ENCODE data around the gene SUSD3.
A peak's percentile ranks its signal among the peaks of the same experiment; 100 is the strongest.

Gene SUSD3

DNA sequence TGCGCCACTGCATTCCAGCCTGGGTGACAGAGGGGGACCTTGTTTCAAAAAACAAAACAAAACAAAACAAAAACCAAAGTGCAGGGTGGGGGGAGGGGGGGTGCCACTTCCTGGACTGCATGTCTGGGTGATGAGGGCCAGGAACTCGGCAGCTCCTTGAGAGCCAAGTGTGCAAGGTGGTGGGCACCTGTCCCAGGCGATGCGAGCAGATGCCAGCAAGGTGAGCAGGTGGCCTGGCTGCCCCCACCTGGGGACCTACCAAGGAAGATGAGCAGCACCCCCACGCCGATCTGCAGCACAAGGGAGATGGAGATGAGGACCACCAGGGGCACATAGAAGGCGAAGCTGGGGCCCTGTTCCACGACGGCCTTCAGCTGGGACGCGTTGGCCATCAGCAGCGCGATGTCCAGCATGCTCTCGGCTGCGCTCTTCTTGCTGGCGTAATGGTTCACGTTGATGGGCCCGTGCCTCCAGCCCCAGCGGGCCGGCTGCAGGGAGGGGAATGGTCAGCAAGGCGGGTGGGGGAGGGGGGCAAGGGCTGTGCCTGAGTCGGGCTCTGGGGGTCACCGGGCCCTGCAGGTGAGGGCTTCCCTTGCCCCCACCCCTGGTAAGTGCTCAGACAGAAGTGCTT, 67.8 kb downstream of the SUSD3 start:
- no peak for DNase-seq (ENCODE audit: low read depth)

DNA sequence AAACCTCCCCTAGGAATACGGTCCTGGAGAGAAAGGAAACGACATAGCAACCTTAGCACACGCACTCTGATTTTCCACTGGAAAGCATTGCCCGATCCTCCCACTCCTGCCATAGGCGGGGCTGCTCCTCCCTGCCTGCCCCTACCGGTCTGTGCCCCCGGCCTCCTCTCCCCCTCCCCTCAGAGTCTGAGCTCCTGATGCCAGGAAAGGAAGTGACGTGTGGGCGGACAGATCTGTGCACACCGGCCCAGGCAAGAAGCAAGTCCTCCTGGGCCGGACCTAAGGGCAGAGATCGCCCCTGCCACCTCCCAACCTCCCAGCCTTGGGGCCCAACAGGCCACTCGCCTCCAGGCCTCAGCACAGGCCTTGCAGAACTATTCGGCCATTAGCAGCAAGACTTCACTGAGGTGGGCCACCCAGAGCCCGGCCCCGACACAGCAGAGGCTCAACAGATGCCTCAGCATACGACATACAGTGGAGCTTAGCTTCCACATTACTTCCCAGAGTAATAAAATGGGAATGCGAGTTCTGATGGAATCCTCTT, 68.4 kb downstream of the SUSD3 start:
- no peak for DNase-seq (ENCODE audit: low read depth)

DNA sequence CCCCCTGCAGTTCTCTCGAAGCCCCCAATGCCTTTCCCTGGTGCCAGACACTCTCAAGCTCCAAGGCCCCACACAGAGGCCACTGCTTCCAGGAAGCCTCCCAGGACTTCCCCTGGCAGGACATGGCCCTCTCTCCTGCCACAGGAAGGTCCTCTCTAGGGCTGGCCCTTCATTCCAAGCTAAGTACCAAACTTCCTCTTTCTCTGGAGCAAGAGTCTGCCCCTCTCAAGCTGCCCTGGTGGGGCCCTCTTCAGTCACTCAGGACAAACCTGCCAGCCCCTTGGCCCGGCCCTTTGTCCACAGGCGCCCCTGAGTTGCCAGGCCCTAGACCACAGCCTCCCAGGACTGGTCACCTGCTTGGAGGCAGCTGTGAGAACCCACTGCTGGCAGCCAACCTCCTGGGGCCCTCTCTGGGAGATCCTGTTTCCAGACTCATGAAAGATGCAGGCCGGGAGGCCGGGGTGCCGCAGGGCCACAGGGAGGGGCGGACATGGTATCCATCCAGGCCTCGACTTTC, 69.0 kb downstream of the SUSD3 start:
- no peak for DNase-seq (ENCODE audit: low read depth)

DNA sequence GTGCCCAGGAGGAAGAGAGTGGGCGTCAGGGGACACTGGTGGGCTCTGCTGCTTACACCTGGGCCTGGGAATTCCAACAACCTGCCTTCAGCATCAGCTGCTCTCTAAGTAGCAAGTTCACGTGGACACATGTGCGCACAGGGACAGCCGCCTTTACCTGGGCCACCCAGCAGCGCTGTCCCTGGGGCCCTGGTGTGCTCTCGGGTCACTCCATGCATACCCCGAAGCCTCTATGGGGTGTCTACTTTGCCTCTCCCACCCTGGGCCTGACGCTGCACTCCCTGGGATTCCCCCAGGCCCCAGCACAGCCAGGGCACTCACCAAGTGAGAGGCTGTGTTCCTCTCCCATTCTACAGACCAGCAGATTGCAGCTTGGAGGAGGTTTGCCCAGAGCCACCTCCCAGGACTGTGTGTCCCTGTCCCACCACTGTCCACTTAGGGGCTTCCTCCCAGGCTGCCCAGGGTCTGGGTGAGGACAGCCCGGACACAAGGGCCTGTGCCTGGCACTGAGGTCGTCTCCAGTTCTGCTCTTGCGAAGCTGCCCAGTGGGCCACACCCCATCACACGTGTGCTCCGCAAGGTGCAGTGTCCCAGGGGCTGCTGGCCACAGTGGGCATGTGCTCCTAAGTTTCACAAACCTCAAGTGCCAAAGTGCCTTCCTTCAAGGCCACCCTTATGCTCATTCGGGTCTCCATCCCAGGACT, 69.7 kb downstream of the SUSD3 start:
- DNase-seq (ENCODE audit: low read depth), result no peak

DNA sequence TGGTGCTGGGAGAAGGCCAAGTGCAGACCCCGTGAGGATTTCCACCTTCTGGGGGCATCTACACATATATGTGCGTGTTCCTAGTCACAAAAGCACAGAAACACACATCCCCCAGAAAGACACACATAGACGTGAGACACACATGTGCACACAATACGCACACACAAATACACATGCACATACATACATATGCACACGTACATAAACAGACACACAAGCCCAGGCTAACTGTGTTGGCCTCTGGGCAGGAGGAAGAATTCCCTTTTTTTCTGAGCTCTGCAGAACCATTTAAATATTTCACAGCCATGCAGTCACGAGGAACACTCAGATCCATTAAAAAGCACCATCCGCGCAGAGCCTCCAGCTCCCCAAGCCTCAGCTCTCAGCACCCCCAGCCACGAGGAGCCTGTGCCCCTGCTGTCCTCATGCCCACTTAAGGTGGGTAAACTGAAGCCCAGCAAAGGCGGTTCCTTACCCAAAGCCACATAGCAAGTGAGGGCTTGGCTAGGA, 70.3 kb downstream of the SUSD3 start:
- DNase-seq (ENCODE audit: low read depth), result no peak

DNA sequence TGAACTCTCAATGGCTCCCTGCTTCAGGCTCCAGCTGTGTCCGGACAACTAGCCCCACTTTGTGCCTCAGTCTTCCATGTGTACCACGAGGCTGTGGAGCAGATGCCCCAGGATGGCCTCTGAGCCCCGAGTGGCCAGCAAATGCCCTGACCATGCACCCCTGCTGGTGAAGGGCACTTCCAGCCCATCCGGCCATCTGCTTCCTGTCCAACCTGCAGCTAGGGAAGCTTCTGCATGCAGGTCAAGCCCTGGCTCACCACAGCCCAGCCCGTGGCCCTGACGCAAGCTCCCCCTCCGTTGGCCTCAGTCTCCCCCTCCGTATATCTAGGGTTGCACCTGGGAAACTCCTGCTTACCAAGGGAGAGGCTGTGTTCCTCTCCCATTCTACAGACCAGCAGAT, 70.8 kb downstream of the SUSD3 start:
- no peak for DNase-seq (ENCODE audit: low read depth)

DNA sequence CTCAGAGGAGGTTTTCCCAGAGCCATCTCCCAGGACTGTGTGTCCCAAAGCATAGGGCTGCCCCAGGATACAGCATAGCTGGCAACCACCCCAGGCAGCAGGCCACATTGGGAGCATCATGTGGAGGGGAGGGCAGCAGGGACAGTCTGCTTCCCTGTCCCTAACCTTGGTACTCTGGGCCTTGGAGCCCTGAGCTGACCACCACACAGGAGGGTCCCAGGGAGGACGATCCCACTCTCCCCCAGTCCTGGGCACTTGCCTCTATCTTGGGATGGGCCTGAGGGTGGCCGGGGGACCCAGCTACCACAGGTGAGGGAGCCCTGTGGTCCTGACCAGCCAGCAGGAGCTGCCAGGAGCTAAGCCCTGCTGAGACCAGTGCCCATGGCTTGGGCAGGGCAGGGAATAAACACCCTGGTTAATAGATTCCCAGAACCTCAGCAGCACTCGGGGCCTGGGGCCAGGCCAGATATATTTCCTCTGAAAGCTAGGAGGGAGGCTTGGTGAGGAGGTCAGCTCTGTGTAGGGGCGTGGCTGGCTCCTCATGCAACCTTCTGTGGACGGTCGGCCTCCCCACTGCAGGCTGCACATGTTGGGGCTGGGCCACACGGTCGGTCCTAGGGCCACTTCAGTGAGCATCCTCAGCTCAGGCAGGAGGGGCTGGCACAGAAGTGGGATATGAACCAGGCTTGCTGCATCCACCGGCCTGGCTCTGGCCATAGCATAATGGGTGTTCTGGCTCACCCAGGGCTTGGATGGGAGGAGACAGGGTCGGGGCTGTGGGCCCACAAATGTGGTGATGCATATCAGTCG, 71.4 kb downstream of the SUSD3 start:
- no peak for DNase-seq (ENCODE audit: low read depth)

DNA sequence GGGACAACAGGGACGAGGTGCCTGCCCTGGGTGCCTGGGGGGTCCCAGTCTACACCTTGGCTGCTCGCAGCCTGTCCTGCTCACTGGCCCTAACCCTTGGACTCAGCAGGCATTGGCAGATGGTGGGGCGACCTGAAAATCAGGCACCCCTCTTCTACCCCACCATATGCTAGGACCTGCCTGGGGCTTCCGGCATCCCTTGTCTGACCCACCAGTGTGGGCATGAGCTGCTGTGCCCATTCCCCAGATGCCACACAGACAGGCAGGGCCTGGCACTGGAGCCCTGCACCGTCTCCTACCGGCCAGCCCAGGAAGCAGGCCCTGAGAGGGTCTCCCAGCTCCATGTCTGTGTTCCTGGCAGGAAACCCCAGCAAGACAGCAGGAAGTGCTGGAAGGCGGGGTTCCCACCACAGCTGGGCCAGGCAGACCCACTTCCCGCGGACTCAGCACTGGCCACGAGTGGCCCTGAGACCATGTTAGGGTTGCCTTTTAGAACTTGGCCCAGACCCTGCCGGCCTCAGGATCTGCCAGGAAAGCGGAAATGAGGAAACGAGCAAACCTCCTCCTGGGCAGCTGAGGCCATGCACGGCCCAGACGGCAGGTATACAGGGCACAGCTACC, 72.5 kb downstream of the SUSD3 start:
- no peak for DNase-seq (ENCODE audit: low read depth)

DNA sequence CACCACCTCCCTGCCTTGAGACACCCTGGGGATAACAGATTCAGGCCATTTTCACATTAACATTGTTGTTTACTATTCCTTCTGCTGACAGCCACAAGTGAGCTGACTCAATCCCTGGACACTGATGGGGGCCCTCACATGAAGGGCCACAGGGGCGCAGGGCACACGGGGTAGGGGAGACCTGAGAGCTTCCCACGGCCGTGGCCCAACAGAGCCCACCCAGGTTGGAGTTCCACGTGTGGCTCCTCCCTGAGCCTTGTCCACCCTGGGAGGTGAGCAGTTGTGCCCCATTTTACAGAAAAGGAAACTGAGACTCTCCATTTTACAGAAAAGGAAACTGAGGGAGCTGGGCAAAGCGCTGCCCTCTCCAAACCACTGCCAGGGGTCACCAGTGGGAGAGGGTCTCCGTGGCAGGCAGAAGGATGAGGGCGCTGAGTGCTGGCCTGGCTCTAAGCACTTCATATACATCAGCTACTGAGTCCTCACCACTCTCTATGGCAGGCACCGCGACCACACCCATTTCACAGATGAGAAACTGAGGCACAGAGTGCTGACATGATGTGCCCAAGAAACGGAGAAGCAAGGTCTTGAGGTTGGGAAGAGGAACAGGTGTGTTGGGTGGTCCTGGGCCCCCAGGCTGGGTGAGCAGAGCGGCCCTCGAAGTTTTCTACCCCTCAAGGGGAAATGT, 73.2 kb downstream of the SUSD3 start:
- DNase-seq (ENCODE audit: low read depth), result no peak

DNA sequence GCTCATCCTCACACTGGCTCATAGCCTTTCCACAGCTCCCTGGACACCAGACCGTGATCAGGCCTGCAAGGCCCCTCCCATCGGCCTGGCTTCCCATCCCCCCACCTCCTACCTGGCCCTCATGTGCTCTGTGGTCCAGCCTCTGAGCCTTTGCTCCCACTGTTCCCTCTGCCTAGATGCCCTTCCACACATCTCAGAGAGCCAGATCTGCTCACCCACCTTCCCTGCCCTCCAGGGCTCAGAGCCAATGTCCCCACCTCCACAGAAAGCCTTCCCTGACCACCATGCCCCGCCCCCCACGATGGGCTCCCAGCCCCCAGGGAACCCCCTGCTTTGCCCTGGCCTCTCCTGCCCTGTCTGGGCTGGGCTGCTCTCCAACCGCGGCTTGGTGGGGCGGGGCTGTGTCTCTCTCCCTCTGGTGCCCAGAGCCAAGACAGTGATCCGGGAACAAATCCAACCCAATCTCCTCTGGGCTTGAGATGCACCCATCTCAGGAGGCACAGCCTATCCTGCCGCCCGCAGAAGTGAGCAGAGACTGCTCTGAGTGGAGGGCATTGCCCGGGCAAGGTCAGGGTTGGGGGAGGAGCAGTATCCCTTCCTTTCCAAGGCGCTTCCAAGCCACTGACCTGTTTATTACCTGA, 73.9 kb downstream of the SUSD3 start:
- DNase-seq (ENCODE audit: low read depth), result no peak

DNA sequence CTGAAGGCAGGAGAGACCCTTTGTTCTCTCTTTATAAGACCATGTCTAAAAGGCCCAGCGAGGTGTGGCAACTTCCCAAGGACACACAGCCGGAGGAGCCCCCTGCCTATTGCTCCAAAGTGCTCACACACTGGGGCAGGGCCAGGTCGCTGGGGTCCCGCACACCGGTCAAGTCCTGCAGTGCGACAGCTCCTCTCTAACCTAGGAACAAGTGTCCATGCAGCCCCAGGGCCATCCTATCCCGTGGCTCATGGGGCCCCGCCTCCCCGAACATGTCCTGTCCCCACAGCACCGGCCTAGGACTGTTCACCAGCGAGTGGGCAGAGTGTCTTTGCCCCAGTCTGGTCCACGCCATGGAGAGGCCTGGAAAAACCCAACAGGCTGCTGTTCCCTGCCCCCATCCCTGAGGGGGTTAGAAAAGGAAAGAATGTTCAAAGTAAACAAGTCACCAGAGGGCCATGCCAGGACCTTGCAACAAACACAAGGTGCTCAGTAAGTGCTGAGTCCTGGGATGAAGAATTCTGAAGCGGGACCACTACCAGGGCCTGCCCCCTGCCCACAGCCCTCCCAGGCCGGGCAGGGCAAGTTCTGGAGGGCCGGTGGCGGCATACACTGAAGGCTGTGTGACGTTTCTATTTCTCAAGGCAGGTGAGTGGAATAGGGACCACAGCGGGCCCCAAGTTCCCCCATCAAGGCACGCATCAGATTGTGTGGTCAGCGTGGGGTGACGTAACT, 74.6 kb downstream of the SUSD3 start:
- DNase-seq (ENCODE audit: low read depth), result no peak

DNA sequence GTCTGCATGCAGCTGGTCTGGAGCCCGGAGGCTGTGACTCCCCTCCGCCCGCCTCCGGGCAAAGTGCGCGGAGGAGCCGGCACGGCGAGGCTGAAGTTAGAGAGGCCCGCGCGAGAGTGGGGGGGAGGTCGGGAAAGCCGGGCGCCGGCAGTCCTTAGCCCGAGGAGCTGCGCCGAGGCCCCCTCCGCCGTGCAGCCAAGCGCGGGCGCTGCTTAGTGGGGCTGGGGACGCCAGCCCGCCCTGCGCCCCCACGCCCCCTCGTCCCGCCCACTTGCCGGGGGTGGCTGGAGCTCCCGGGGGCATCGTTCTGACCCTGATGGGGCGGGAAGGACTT, 75.1 kb downstream of the SUSD3 start:
- no peak for DNase-seq (ENCODE audit: low read depth)

DNA sequence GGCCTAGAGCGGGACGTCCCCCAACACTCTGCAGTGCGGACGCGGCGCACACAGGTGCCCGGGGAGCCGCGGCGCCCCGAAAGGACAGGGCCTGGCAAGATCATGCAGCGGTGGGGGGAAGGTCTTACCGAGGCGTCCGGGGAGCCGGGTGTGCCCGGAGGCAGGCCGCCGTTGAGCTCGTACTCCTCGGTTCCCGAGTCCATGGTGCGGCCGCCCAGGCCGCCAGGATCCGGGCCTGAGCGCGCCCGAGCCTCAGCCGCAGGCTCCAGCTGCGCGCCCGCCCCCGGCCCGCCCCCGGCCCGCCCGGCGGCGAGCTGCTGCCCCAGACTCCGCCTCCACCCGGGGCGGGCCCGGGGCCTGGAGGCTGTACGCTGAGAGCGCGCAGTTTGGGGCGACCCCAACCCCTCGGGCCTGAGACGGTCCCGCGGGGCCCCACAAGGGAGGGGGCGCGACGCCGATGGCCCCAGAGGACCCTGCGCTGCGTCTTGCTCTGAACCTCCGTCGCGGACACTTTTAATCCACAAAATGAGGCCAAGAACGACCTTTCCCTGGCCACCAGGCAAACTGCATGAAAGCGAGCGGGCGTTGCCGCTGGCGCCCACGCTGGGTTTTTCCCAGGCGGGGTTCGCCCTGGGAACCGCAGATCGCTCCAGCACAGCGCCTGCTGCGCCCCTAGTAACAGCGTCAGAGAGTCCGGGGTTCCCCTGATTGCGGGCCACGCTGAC, 75.7 kb downstream of the SUSD3 start, which contains the start of gene NINJ1:
Gene NINJ1, minus strand, starts transcription at position 237 of the 725 bp plus-strand sequence. Its CDS starts 34 bp downstream, at position 203.
- DNase-seq (ENCODE audit: low read depth), result peak; percentile 72
